ENCODE results near the gene CDH26. TPM values are rescaled to one million over a fixed set of nuclear protein-coding genes. Genes with fewer than 3 reads are reported as not detected.

The CDH26 gene
- total and polyA plus RNA-seq, 10 of the 15 experiments (the other 5 are each of a cell fraction or from before 2014, with no cell fraction given) = 0.03 to 0.19 (median 0.08) TPM; not detected in 4

DNA sequence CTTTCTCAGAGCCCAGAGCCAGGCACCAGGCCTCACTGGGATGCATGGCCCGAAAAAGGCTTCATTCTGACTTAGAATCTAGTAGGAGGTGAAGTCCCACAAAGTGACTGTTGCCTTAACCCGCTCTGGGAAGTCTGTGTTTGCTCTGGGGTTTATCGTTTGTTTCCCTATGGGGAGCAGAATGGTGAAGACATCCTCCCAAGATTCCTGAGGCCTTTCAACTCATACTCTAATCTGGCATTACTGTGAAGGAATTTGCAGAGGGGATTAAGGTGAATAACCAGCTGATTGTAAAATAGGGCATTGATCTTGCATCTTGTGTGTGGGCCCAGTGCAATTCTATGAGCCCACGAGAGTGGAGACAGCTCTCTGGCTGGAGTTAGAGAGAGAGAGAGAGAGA lies 67.8 kb downstream of the CDH26 start:
- ATAC-seq (no peak), DNase-seq (ENCODE audit: low read depth, low spot score) (no peak), FAIRE-seq (no peak)
- 35% methylated on average over 4 of the region's 4 CpGs for WGBS (ENCODE audit: insufficient coverage, insufficient replicate concordance, low lambda C conversion rate, missing lambda C conversion rate)
- H2AFZ ChIP-seq (ENCODE audit: control insufficient read depth, low read depth, low read length) = no peak overlapping the region
- H3K9ac ChIP-seq (ENCODE audit: control insufficient read depth, insufficient read depth, low read length) = no peak overlapping the region
- ChIA-PET POLR2A (no interaction called here), RAD21 (ENCODE audit: unreplicated experiment) (no interaction called here), SMC1A (ENCODE audit: uncharacterized antibody, unreplicated experiment) (no interaction called here), CTCF (no interaction called here)
- no peak overlapping the region for H3K4me3 ChIP-seq
- no peaks in the 10 kb centered on the region for H4K20me1 ChIP-seq (ENCODE audit: control insufficient read depth, insufficient read depth)
- H3K79me2 ChIP-seq (ENCODE audit: control insufficient read depth, insufficient read depth, low read length) = no peaks in the 10 kb centered on the region
- H3K27me3 ChIP-seq (replicated peaks in 1 of 2; ENCODE audit: control insufficient read depth in 2 of 2, insufficient read depth in 2 of 2, low read length in 1 of 2) = no peaks in the 10 kb centered on the region
- H3K9me3 ChIP-seq (replicated peaks; ENCODE audit: control insufficient read depth, insufficient read depth, low read length) = no peaks in the 10 kb centered on the region
- BruUV-seq (replicated peaks) = no TSS peak
- H3K27ac ChIP-seq (ENCODE audit: control insufficient read depth, insufficient read depth) = no peak overlapping the region
- in situ Hi-C loops (cut with MboI) = no loop called here
- H3K4me1 ChIP-seq (ENCODE audit: control insufficient read depth, insufficient read depth, low read length) = no peaks in the 10 kb centered on the region
- TF ChIP-seq JUNB (IDR thresholded peaks at IDR 0.05) (no peak), ATF3 (IDR thresholded peaks at IDR 0.05; ENCODE audit: borderline replicate concordance, extremely low read depth, low read depth, low read length) (no peak), IRF3 (IDR thresholded peaks at IDR 0.05) (no peak), NR2C1 (IDR thresholded peaks at IDR 0.05) (no peak), PML (IDR thresholded peaks at IDR 0.05; ENCODE audit: low read length) (no peak), HCFC1 (IDR thresholded peaks at IDR 0.05; ENCODE audit: low read length) (no peak), STAT3 (IDR thresholded peaks at IDR 0.05; ENCODE audit: low read depth, low read length) (no peak), POU2F2 (IDR thresholded peaks at IDR 0.05; ENCODE audit: borderline replicate concordance, low read depth, low read length) (no peak), NFYA (IDR thresholded peaks at IDR 0.05; ENCODE audit: borderline replicate concordance, low read depth, low read length) (no peak), CBFB (IDR thresholded peaks at IDR 0.05; ENCODE audit: low read depth) (no peak), TAF1 (IDR thresholded peaks at IDR 0.05; ENCODE audit: borderline replicate concordance, low read depth, low read length) (no peak), IRF4 (IDR thresholded peaks at IDR 0.05; ENCODE audit: low read depth, low read length) (no peak), ZNF217 (IDR thresholded peaks at IDR 0.05) (no peak), NFYB (IDR thresholded peaks at IDR 0.05; ENCODE audit: insufficient read depth, low read depth, low read length) (no peak), RAD21 (IDR thresholded peaks at IDR 0.05; ENCODE audit: insufficient read depth, low read depth, low read length) (no peak)
- TF ChIP-seq, protein P1, sequence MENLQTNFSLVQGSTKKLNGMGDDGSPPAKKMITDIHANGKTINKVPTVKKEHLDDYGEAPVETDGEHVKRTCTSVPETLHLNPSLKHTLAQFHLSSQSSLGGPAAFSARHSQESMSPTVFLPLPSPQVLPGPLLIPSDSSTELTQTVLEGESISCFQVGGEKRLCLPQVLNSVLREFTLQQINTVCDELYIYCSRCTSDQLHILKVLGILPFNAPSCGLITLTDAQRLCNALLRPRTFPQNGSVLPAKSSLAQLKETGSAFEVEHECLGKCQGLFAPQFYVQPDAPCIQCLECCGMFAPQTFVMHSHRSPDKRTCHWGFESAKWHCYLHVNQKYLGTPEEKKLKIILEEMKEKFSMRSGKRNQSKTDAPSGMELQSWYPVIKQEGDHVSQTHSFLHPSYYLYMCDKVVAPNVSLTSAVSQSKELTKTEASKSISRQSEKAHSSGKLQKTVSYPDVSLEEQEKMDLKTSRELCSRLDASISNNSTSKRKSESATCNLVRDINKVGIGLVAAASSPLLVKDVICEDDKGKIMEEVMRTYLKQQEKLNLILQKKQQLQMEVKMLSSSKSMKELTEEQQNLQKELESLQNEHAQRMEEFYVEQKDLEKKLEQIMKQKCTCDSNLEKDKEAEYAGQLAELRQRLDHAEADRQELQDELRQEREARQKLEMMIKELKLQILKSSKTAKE (IDR thresholded peaks at IDR 0.05; ENCODE audit: low read depth, poor library complexity, severe bottlenecking) = no peak
- TF ChIP-seq, protein P2, sequence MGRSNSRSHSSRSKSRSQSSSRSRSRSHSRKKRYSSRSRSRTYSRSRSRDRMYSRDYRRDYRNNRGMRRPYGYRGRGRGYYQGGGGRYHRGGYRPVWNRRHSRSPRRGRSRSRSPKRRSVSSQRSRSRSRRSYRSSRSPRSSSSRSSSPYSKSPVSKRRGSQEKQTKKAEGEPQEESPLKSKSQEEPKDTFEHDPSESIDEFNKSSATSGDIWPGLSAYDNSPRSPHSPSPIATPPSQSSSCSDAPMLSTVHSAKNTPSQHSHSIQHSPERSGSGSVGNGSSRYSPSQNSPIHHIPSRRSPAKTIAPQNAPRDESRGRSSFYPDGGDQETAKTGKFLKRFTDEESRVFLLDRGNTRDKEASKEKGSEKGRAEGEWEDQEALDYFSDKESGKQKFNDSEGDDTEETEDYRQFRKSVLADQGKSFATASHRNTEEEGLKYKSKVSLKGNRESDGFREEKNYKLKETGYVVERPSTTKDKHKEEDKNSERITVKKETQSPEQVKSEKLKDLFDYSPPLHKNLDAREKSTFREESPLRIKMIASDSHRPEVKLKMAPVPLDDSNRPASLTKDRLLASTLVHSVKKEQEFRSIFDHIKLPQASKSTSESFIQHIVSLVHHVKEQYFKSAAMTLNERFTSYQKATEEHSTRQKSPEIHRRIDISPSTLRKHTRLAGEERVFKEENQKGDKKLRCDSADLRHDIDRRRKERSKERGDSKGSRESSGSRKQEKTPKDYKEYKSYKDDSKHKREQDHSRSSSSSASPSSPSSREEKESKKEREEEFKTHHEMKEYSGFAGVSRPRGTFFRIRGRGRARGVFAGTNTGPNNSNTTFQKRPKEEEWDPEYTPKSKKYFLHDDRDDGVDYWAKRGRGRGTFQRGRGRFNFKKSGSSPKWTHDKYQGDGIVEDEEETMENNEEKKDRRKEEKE (IDR thresholded peaks at IDR 0.05) = no peak
- H3K36me3 ChIP-seq (ENCODE audit: control insufficient read depth in 2 of 2, insufficient read depth in 2 of 2, low read length in 1 of 2) = no peaks in the 10 kb centered on the region
- H3K4me2 ChIP-seq (ENCODE audit: control insufficient read depth, insufficient read depth) = no peak overlapping the region
- intact Hi-C loops (cut with micrococcal nuclease; ENCODE audit: unreplicated experiment) = no loop called here
